Neural cell (in vitro differentiated cells): ENCODE data around the gene LRP5. TPM values are rescaled to one million over a fixed set of nuclear protein-coding genes. Genes with fewer than 3 reads are reported as not detected.

Source experiments
- H2AFZ ChIP-seq: fragments of 200-600, 300-800 bp; sonication (generic), shearing (Covaris generic); 2 replicates; pipeline ENCODE4 v1.6.0; 2014; ENCODE audit warnings: low read depth, mild to moderate bottlenecking, antibody characterized with exemption, low read length, moderate library complexity
- H3F3A ChIP-seq: fragments of 200-600 bp; shearing (Covaris generic); 2 replicates; pipeline ENCODE4 v1.6.1; 2016; ENCODE audit warnings: mild to moderate bottlenecking, moderate library complexity, mixed read lengths, antibody characterized with exemption, low read length; ENCODE audit not compliant: insufficient read depth, poor library complexity, severe bottlenecking
- H3K27ac ChIP-seq: fragments of 200-600, 300-800 bp; sonication (generic), shearing (Covaris generic); 2 replicates; pipeline ENCODE4 v1.5.1; 2014; ENCODE audit warnings: mild to moderate bottlenecking, low read length, moderate library complexity
- H3K27me3 ChIP-seq: fragments of 300-800, 200-600 bp; sonication (generic), shearing (Covaris generic); 2 replicates; pipeline ENCODE4 v1.6.0; 2014; ENCODE audit warnings: mild to moderate bottlenecking, low read depth, low read length, moderate library complexity; ENCODE audit not compliant: insufficient read depth
- H3K36me3 ChIP-seq: fragments of 300-800, 200-600 bp; sonication (generic), shearing (Covaris generic); 2 replicates; pipeline ENCODE4 v1.5.1; 2014; ENCODE audit warnings: mild to moderate bottlenecking, antibody characterized with exemption, low read length, moderate library complexity; ENCODE audit not compliant: insufficient read depth
- H3K4me2 ChIP-seq: fragments of 300-800, 200-600 bp; sonication (generic), shearing (Covaris generic); 2 replicates; pipeline ENCODE4 v1.6.0; 2014; ENCODE audit warnings: mild to moderate bottlenecking, low read length
- H3K4me3 ChIP-seq: fragments of 300-800, 200-600 bp; sonication (generic), shearing (Covaris generic); 2 replicates; pipeline ENCODE4 v1.5.1; 2014; ENCODE audit warnings: mild to moderate bottlenecking, low read length, moderate library complexity
- H3K79me2 ChIP-seq: fragments of 200-600 bp; shearing (Covaris generic); replicated peaks from 2 replicates; pipeline ENCODE4 v1.6.0; 2014; ENCODE audit warnings: mild to moderate bottlenecking, low read length, moderate library complexity; ENCODE audit not compliant: insufficient read depth
- H3K9ac ChIP-seq: fragments of 300-800, 200-600 bp; sonication (generic), shearing (Covaris generic); 2 replicates; pipeline ENCODE4 v1.6.1; 2016; ENCODE audit warnings: mild to moderate bottlenecking, low read length, mixed read lengths
- H3K9me2 ChIP-seq: fragments of 200-600 bp; shearing (Covaris generic); 2 replicates; pipeline ENCODE4 v1.6.1; 2016; ENCODE audit warnings: mild to moderate bottlenecking, low read length, mixed read lengths; ENCODE audit not compliant: insufficient read depth
- H3K9me3 ChIP-seq: fragments of 200-600, 300-800 bp; sonication (generic), shearing (Covaris generic); 2 replicates; pipeline ENCODE4 v1.6.1; 2016; ENCODE audit warnings: mild to moderate bottlenecking, mixed run types, low read length, moderate library complexity, mixed read lengths
- H4K20me1 ChIP-seq: fragments of 200-600 bp; shearing (Covaris generic); 2 replicates; pipeline ENCODE4 v1.6.1; 2016; ENCODE audit warnings: mild to moderate bottlenecking, mixed run types; ENCODE audit not compliant: insufficient read depth
- EP300 ChIP-seq: fragments of 450-650 bp; conservative IDR thresholded peaks from 2 replicates; pipeline ENCODE4 v1.6.1; 2014; ENCODE audit warnings: antibody characterized with exemption, mild to moderate bottlenecking, moderate library complexity; ENCODE audit not compliant: poor library complexity, severe bottlenecking
- EZH2 ChIP-seq: fragments of 200-600, 300-800 bp; shearing (Covaris generic), sonication (generic); IDR thresholded peaks from 2 replicates; pipeline ENCODE4 v1.6.1; 2014; ENCODE audit warnings: antibody characterized with exemption, low read length, borderline replicate concordance, mild to moderate bottlenecking; ENCODE audit not compliant: insufficient read depth, poor library complexity, severe bottlenecking
- MXI1 ChIP-seq: fragments of 450-650 bp; conservative IDR thresholded peaks from 2 replicates; pipeline ENCODE4 v1.6.1; 2014; ENCODE audit warnings: antibody characterized with exemption, mild to moderate bottlenecking; ENCODE audit not compliant: poor library complexity, severe bottlenecking
- POLR2AphosphoS5 ChIP-seq: IDR thresholded peaks from 2 replicates; pipeline ENCODE4 v1.6.1; 2012
- RAD21 ChIP-seq: fragments of 450-650 bp; conservative IDR thresholded peaks from 2 replicates; pipeline ENCODE4 v1.6.1; 2014; ENCODE audit warnings: antibody characterized with exemption, mild to moderate bottlenecking, moderate library complexity
- SMC3 ChIP-seq: fragments of 450-650 bp; conservative IDR thresholded peaks from 2 replicates; pipeline ENCODE4 v1.6.1; 2014; ENCODE audit warnings: antibody characterized with exemption, mild to moderate bottlenecking, moderate library complexity; ENCODE audit not compliant: poor library complexity
- TAF1 ChIP-seq: IDR thresholded peaks from 2 replicates; pipeline ENCODE4 v1.6.1; 2012; ENCODE audit warnings: low read depth
- polyA plus RNA-seq: library from polyadenylated mRNA; depleted of rRNA; stranded (reverse); fragments of >200 nt; gene quantifications from 2 replicates; pipeline ENCODE4 v1.2.3, GENCODE V29; 2014
- TF ChIP-seq, protein P1 (sequence below): IDR thresholded peaks from 2 replicates; pipeline ENCODE4 v1.6.1; 2012; ENCODE audit warnings: borderline replicate concordance
- TF ChIP-seq, protein P2 (sequence below): fragments of 450-650 bp; IDR thresholded peaks from 2 replicates; pipeline ENCODE4 v1.5.1; 2014; ENCODE audit warnings: antibody characterized with exemption, mild to moderate bottlenecking, moderate library complexity; ENCODE audit not compliant: poor library complexity, severe bottlenecking

LRP5 gene
- polyA plus RNA-seq, 1 donor from 2014 or later: 3.0 TPM

DNA sequence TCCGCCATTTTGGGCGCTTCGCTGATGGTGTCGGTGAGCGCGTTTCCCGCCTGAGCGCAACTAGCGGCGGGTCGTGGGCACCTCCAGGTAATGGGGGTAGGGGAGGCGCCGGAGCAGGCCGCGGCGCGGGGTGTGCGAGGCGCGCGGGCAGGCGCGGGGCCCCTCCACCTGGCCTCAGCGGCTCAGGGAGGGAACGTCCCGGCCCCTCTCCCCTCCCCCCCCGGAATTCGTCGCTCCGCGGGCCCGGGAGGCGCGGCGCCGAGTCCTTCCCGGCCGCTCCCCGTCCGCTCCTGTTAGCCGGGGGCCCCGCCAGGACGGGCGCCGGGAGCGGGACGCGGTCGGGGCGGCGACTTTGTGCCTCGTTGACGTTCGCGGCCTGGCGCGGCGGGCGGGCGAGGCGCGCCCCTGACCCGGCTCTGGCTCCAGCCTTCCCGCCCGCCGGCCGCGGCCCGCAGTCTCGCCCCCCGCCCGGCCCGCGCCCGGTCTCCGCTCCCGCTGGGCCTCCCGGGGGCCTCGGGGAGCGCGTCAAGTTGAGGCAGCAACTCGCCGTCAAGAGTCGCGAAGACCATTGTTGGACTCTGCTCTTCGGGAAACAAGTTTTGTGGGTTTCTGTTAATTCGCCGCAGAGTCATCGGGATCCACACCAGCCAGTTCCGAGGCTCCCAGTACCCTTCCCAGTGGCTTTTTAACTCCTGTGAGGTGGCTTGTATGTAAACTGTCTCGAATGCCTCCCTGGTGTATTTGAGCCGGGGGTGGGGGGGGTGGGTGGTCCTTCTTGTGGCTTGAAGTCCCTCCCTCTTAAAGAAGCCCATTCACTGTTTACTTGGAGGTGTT, 148.6 kb downstream of the LRP5 start, which contains the start of gene PPP6R3:
Gene PPP6R3, plus strand, starts transcription at position 12 of the 834 bp plus-strand sequence. CDS start 76,913 bp downstream, outside the sequence.
- H3K27me3 ChIP-seq: no peaks in the 10 kb centered on the region
- TF ChIP-seq SMC3: peak; percentile 30
- TF ChIP-seq POLR2AphosphoS5: peak; percentile 90
- peak; percentile 24 for TF ChIP-seq RAD21
- no peak for TF ChIP-seq EZH2
- no peak for TF ChIP-seq EP300
- TF ChIP-seq, protein P1, sequence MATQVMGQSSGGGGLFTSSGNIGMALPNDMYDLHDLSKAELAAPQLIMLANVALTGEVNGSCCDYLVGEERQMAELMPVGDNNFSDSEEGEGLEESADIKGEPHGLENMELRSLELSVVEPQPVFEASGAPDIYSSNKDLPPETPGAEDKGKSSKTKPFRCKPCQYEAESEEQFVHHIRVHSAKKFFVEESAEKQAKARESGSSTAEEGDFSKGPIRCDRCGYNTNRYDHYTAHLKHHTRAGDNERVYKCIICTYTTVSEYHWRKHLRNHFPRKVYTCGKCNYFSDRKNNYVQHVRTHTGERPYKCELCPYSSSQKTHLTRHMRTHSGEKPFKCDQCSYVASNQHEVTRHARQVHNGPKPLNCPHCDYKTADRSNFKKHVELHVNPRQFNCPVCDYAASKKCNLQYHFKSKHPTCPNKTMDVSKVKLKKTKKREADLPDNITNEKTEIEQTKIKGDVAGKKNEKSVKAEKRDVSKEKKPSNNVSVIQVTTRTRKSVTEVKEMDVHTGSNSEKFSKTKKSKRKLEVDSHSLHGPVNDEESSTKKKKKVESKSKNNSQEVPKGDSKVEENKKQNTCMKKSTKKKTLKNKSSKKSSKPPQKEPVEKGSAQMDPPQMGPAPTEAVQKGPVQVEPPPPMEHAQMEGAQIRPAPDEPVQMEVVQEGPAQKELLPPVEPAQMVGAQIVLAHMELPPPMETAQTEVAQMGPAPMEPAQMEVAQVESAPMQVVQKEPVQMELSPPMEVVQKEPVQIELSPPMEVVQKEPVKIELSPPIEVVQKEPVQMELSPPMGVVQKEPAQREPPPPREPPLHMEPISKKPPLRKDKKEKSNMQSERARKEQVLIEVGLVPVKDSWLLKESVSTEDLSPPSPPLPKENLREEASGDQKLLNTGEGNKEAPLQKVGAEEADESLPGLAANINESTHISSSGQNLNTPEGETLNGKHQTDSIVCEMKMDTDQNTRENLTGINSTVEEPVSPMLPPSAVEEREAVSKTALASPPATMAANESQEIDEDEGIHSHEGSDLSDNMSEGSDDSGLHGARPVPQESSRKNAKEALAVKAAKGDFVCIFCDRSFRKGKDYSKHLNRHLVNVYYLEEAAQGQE: peak; percentile 14
- TF ChIP-seq MXI1: peak; percentile 74
- TF ChIP-seq, protein P2, sequence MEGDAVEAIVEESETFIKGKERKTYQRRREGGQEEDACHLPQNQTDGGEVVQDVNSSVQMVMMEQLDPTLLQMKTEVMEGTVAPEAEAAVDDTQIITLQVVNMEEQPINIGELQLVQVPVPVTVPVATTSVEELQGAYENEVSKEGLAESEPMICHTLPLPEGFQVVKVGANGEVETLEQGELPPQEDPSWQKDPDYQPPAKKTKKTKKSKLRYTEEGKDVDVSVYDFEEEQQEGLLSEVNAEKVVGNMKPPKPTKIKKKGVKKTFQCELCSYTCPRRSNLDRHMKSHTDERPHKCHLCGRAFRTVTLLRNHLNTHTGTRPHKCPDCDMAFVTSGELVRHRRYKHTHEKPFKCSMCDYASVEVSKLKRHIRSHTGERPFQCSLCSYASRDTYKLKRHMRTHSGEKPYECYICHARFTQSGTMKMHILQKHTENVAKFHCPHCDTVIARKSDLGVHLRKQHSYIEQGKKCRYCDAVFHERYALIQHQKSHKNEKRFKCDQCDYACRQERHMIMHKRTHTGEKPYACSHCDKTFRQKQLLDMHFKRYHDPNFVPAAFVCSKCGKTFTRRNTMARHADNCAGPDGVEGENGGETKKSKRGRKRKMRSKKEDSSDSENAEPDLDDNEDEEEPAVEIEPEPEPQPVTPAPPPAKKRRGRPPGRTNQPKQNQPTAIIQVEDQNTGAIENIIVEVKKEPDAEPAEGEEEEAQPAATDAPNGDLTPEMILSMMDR: peak; percentile 17
- peak; percentile 11 for TF ChIP-seq TAF1
- H3K4me2 ChIP-seq: peak within 1 kb of the TSS; percentile 96
- H3K9me3 ChIP-seq: no peaks in the 10 kb centered on the region
- H3K4me3 ChIP-seq: peak within 1 kb of the TSS; percentile 84
- H2AFZ ChIP-seq: no peak within 1 kb of the TSS
- peak within 1 kb of the TSS; percentile 73 for H3K9ac ChIP-seq
- no peaks in the 10 kb centered on the region for H3K9me2 ChIP-seq
- peak within 1 kb of the TSS; percentile 68 for H3K27ac ChIP-seq
- no peaks in the 10 kb centered on the region for H3F3A ChIP-seq
- peaks cover 46% of the 10 kb centered on the region for H3K79me2 ChIP-seq
- H3K36me3 ChIP-seq: no peaks in the 10 kb centered on the region
- peaks cover 7% of the 10 kb centered on the region for H4K20me1 ChIP-seq

GRCh38 chr11:68461575-68461917, 149.2 kb downstream of the LRP5 start:
- H3K27ac ChIP-seq: no peak overlapping the region
- H3K36me3 ChIP-seq: no peaks in the 10 kb centered on the region
- H3K9ac ChIP-seq: peak overlapping the region; percentile 73
- no peaks in the 10 kb centered on the region for H3K9me2 ChIP-seq
- peak overlapping the region; percentile 84 for H3K4me3 ChIP-seq
- peak overlapping the region; percentile 96 for H3K4me2 ChIP-seq
- peaks cover 52% of the 10 kb centered on the region for H3K79me2 ChIP-seq
- no peaks in the 10 kb centered on the region for H3F3A ChIP-seq
- no peak overlapping the region for H2AFZ ChIP-seq
- no peaks in the 10 kb centered on the region for H3K9me3 ChIP-seq
- TF ChIP-seq SMC3 (no peak), MXI1 (no peak), EP300 (no peak), EZH2 (no peak), TAF1 (no peak), RAD21 (no peak)
- H4K20me1 ChIP-seq: peaks cover 7% of the 10 kb centered on the region
- H3K27me3 ChIP-seq: no peaks in the 10 kb centered on the region
